T1000 (cell line): Measurements from ENCODE around the gene IER5.

Experiments
- DNase-seq: peaks from one replicate; lab custom pipeline; 2025; ENCODE audit warnings: mixed read lengths; lab: John Stamatoyannopoulos, UW

The IER5 gene

DNA sequence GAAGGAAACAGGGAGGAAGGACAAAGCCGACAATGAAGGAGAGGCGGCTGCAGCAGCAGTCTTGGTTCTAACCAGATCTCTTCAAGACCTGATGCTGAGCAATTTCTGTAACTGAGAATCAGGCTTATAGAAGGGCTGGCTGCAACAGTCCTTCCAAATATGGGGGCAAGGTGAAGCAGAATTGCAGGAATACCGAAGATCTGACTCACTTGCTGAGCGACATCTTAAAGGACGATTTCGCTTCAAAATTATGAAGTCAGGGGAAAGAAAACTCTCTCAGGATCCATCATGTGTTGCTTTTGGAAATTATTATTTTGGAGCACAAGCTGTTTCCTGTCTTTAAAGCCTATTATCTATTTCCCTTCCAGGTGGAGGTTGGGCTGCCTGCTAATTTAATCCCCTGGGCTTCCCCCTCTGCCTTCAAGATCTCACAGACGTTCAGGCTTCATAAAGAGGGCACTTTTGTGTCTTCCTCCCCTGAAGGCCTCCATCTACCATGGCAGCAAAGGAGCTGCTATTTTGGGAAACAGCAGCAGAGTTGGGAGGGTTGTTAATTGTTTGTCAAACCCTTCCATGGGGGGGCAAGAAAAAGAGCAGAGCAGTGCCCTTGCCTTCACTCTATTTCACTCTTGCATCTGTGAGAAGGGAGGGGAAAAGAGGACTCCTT, 10.8 kb upstream of the IER5 start:
- no peak for DNase-seq

DNA sequence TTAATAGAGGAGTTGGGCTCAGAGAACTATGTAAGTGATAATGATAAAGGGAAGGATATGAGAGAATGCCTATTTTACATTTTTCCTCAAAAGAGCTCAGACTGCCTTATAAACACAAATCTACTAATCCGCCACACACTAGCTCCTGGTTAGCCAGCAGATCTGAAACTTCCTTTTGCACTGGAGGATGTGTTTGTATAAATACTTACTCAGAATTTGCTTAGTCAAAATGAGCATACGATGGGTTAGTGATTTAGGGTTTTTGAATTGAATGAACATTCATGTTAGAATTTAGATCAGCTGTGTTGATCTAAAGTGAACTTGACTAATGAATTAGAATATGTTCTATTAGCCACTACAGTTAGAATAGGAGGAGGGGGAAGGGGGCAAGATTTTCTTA, 9.1 kb upstream of the IER5 start:
- no peak for DNase-seq

DNA sequence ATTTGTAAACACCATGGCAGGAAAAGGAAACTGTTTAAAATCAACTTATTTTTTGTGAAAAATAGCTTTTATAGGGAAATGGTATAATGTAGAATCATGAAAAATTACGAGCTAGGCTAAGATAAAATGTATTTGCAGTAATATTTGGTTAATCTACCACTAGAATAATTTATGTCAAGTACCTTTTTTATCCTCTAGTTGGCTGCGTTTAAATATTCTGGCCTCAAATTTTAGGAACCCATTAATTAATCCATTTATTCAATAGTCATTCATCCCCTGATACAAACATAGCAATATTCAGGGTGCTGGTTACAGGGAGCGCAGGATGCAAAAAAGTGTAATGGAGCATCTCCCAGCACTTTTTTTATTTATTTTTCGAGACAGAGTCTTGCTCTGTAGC, 8.6 kb upstream of the IER5 start:
- no peak for DNase-seq

DNA sequence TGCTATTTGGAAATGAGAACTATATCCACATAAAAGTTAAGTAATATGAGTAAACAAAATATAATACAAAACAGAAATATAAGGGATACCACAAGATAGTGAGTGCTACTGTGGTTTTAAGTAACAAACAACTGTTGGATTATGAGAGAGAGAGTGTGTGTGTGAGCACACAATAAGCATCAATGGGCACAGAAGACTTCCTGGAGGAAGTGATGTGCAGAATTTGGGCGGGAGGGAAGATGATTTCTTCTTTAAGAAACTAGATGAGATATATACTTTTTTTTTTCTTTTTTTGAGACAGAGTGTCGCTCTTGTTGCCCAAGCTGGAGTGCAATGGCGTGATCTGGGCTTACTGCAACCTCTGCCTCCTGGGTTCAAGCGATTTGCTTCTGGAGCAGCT, 7.9 kb upstream of the IER5 start:
- no peak for DNase-seq

DNA sequence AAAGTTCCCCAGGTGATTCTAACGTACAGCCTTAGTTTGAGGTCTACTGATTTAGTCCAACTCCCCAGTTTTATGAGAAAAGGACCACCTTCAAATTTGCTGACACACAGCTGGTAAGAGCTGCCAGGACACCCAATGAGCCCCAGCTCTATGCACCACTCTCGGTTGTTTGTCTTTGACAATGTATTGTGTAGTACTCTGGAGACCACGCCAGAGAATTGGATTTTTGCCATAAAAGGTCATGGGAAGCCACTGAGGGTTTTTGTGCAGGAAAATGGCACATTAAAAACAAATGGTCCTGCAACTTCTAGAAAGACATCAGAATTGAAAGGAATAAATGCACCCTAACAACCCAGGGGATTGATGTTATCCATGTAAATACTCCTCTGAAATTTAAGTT, 7.1 kb upstream of the IER5 start:
- DNase-seq, result no peak

DNA sequence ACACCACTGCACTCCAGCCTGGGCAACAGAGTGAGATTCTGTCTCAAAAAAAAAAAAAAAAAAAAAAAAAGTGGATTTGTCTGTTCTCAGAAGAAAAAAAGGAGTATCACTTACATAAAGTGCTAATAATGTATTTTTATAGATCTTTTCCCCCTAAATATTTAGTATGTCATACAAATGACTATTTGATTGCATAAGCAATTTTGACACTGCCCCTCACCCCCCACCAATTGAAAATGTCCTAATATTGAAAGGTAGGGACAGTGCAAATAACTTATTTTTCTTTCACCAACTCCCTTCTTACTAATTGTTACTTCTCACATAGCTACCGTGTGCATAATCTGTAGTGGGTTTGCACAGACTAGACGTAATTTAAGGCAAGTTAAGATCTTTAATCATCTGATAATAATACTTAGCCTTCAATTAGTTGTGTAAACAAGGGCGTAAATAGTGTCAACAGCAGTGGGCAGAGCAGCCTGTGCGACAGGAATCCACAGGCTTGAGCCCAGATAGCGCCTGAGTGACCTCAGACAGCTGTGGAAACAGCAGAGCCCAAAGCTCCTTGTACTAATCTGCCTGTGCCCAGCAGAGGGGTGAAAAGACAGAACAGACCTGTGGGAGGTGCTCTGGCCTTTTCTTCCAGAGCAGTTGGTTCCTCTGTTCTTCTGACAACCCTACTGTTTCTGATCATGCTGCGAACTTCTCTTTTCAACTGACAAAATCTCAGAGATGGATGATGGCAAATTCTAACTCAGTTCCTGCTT, 4.5 kb upstream of the IER5 start:
- DNase-seq, result no peak

DNA sequence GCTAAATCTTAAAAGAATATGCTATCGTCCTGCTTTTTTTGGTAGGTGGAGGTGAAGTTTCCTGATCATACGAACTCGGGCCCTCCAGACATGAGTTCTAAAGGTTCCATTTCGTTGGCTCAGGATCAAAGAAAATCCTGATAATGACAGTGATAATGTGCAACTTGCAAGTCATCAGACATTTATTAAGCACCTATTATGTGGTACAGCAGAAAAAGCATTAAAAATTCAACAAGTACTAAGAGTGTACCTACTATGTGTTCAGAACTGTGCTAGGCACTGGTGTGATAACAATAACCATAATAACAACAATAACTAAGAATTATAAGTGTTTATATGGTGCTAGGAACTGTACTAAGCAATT, 3.9 kb upstream of the IER5 start:
- DNase-seq, result no peak

DNA sequence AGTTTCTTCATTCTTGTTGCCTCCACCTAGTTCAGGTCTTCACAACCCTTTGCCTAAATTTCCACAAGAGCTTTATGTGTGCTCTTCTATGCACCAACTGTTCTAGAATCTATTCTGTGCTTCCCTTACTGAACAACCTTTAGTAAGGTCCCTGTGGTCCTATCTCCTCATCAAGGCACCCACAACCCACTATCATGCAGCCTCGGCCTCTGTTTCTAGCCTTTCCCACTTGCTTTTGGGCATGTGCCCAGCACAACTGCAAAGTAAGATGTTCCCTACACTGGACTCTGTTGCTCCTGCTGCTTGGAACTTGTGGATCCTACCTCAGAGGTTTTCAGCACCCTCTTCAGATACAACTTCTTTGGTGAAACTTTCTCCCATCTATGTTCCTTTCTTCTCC, 2.4 kb upstream of the IER5 start:
- DNase-seq, result no peak

DNA sequence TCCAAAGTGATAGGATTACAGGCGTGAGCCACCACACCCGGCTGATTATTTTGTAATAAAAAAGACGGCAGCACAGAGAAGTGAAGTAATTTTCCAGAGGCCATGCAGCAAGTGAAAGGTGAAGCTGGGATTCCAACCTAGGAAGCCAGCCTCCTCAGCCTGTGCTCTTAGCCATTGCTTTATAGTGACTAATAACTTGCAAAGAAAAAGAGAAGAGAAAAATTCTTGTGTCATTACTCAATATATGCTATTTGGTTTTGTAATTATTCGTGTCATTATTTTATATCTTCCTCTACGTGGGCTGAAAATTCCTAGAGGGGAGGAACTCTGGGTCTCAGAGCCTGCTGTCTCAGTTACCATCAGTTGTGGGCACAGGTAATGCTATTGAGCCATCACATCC, 1.6 kb upstream of the IER5 start:
- no peak for DNase-seq

DNA sequence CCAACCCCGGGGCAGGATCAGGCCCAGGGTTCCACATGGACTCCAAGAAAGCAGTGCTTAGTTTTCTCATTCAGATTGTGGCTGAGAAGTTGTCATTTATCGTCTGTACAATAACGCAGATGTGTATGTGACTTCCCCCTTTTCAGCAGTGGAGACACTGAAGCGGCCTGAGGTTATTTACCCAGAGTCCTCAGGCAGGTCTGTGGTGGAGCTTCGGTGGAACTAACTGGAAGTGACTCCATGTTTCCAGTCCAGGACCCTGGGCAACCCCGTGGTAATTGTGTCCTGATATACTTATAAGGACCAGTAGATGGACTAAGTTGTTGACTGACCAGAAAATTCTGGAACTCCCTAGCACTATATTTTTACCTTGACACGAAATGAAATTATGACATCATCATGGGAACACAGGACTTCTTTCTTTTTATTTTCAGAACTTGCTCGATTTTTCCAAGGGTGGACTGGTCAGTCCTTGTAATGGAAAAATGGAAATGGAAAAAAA, 1.0 kb upstream of the IER5 start:
- no peak for DNase-seq

DNA sequence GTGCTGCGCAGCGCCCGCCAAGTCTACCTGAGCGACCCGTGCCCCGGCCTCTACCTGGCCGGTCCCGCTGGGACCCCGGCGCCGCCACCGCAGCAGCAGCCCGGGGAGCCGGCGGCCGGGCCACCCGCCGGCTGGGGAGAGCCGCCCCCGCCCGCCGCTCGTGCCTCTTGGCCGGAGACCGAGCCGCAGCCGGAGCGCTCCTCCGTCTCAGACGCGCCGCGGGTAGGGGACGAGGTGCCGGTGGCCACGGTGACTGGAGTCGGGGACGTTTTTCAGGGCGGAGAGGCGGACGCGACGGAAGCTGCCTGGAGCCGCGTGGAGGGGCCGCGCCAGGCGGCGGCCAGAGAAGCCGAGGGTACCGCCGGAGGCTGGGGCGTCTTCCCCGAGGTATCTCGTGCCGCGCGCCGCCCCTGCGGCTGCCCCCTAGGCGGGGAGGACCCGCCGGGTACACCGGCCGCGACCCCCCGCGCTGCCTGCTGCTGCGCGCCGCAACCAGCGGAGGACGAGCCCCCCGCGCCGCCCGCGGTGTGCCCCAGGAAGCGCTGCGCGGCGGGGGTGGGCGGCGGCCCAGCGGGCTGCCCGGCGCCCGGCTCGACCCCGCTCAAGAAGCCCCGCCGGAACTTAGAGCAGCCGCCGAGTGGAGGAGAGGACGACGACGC, 646 bp downstream of the IER5 start:
- DNase-seq, result no peak

DNA sequence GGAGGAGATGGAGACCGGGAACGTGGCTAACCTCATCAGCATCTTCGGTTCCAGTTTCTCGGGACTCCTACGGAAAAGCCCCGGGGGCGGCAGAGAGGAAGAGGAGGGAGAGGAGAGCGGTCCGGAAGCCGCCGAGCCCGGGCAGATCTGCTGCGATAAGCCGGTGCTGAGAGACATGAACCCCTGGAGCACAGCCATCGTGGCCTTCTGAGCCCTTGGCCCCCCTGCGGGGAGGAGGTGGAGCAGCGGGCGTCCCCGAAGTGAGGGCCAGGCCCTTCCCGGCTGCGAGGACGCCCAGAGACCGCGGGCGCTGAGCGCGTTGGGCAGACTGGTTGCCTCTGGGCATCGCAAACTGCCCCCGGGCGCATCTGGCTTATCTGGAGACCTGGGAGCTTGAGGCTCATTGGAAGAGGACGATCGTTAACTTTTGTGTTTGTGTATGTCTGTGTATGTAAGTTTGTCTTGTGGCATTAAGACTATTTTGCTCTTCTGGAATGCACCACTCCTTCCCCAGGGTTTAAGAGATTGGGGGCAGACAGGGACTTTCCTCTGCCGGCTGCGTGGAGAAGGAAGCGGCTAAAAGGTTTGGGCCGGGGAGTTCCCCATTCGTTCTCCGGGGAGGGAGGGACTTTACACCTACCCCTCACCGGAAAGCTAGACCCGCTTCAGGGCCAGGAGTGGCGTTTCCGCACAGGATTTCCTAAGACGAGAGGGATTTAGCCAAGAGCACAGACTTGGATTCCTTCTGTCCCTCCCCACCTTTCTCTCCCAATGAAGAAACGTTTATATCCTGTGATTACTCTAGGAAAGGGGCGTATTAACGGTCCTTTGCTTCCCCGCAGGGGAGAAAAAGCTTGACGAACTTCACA, 1.4 kb downstream of the IER5 start:
- peak; percentile 28 for DNase-seq

DNA sequence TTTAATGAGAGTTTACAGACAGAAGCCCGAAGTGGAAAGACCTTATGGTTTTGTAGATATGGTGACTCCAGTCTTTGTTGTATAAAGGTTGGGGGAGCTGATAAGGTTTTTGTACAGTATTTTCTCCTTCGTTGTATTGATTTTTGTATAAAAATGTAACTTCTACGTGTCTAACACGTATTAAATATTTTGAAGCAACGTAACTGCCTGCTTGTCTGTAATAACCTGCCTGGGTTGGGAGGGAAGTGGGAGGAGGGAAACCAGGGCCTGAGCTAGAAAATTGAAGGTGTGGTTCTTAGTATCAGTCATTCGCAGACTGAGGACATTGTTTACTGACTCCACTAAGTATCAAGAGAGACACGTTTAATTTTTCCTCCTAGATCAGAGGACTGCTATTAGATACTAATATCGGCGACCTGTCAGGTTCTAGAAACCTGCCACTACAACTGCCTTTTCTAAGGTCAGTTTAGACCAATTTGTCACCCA, 2.2 kb downstream of the IER5 start:
- DNase-seq, result peak; percentile 16

DNA sequence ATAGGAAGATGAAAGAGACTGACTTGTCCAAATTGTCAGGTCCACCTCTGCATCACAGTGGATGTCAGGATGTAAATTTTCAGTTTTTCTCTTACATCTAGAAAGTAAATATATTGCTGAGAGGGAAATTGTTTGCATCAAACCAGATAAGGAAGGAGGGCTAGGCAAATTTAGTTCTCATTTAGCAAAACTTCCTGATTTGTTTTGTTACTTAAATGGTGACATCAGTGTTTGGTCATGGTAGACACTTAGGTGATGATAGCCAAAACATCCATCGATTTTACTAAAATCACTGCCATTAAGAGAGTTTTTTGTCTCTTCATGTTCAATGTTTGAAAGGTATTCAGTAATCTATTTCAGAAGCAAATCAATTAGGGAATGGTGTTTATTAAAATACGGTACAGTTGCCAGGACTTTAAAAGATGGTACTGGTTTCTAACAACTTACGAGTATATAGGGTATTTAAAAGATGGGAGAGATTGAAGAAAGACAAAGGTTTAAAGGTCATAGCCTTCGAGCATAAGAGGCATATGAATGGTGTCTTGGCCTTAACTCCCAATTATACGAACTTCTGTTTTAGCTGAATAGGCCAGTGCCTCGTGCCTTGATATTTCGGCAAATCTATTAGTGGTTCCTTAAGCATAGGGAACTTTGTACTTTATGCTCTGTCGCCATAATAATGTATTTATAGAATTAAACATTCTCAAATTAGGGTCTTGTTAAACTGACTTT, 3.0 kb downstream of the IER5 start:
- no peak for DNase-seq

DNA sequence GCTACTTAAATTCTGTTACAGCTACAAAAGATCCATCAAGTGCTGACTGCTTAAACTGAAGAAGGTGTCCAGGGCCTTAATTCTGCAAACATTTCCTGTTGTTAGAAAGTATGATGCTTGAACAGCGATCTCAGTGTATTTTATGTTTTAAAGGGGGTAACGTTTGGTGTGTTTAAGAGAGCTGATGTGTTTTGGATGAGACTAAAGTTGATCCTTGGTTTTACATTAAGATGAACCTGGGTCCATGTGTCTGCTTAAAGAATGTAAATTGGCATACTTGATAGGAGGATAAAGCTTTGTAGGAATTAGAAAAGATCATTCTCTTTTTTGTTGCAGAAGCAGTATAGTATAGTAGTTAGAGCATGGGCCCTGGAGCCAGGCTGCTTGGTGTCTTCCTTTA, 3.6 kb downstream of the IER5 start:
- no peak for DNase-seq

DNA sequence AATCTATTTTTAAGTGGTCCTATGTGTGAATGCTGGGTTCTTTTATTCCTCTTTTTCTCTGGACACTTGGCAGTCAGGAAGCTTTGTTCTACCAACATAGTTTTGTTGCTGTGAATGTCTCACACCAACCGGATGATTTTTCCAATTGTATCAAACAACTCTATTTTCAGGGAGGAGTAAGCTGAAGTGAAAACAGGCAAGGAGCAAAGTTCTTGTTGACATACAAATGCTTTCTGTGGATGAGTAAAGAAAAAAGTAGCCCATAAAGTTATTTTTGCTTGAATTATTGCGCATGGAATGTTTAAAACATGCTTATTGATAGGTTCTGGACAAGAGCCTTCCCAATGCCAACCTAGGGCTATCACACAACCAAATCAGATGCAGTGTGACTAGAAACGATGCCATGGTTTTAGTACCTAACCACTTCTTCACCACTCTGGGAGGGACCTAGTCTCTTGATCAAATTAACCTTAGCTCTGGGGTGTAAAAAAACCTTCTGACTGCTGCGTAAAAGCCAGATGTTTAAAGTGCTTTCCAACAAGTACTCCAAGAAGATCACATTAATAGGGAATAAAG, 4.5 kb downstream of the IER5 start:
- no peak for DNase-seq

DNA sequence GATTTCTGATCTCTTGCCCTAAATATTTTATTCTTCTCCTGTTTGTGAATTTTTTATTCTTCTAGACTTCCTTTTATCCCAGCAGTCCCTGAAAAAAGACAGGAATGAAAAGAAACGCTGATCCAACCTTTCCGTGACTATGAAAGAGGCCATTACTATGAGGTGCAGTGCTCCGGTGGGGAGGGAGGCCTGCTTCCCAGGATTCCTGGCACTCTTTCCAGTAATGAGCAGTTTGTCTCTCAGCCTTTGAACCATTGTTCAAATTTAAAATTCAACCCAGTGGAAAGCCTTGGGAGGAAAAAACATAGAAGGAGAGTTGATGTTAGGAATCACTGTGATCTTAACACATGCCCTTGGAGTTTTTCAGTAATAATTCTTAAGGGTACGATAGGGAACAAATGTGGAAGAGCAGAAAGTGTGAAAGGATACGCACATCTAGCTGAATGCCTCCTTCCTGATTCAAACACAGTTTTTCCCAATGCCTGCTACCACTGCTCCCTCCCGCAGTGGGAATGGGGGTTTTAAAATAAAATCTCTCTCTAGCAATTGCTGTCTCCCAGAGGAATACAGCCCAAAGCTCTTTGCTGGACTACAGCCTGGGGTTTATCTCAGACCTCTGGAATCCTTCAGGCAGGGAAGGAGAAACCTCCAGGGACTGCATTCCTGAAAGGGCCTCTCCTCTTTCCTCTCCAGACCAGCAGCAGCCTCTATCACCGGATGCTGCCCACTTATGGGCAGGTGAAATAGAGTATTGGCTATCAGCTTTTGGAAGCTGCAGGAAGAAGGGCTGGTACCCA, 6.1 kb downstream of the IER5 start:
- DNase-seq, result peak; percentile 65

DNA sequence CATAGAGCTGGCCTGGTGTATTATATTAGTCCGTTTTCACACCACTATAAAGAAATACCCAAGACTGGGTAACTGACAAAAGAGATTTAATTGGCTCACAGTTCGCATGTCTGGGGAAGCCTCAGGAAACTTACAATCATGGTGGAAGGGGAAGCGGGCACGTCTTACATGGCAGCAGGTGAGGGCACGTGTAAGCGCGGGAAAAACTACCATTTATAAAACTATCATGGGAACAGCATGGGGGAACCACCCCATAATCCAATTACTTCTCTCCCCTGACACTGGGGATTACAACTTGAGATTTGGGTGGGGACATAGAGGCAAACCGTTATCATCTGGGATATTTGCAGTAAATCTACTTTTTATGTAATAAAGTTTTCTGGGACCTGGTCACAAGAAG, 6.8 kb downstream of the IER5 start:
- no peak for DNase-seq

DNA sequence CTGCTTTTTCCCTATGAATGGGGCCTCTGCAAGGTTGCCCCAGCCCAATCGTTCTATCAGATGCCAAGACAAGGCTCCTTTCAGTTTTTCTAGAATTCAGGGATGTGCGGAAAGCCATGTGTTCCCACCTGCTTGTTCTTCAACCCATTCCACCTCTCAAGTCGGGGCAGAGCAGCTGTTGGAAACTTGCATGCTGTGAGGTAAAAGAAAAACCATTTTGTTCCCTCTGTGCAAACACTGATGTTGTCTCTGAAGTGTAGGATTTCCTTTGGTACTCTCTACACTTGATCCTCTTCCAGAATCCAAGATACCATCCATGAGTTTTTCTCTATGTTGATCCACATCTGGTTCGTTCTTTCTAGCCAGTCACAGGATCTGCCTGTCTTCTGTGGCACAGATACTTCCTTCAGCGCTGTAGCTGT, 7.3 kb downstream of the IER5 start:
- no peak for DNase-seq

DNA sequence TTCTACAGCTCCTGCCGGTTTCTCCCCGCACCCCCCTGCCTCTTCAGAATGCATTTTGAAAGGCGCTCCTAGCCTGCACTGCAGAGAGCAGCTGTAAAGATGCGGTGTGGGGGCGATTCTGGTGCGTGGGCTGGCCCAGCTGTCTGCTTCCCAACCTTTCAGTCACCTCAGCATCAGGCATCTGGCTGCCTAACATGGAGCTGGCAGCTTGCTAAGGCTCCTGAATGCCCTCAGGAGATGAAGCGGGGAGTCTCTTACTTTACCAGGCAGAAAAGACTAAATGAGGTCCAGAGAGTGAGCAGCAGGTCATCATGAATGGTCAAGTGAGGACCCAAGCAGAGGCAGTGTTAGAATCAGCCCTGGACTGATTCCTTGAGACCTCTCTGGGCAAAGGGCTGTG, 8.7 kb downstream of the IER5 start:
- DNase-seq, result no peak
